ENCODE measurements around the gene TTR.

Gene TTR

DNA sequence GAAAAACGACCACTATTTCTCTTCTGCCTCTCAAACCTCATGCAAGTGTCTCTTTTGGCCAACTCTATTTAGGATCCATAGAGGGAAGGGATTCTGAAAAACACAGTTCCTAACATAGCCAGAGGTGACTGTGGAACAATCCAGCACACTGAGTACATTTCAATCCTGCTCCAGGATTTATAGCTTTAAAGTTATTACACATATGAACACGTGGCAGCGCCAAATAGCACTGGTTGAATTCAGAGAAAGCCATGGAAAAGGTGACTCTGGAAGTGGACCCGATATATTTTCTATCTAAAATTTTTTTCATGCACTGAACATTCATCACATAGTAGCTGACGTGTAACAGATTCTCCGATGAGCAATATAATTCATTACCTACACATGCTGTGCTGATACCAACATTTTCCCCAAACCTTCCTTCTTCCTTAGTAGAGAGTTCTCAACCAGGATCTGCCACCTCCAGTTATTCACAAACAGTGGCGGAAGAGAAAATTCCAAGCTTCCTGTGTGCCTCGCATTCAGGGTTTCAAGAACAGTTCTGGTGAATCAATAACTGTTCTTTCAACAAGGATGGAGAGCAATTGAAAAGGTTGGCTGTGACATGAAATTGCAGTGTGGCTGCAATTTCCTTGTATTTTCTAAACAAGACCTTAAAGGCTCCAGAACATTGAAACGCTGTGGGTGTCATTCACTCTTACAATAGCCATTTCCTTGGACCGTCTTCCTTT, 25.7 kb upstream of the TTR start:
- DNase-seq (ENCODE audit: low spot score): no peak
- TF ChIP-seq, protein P1, sequence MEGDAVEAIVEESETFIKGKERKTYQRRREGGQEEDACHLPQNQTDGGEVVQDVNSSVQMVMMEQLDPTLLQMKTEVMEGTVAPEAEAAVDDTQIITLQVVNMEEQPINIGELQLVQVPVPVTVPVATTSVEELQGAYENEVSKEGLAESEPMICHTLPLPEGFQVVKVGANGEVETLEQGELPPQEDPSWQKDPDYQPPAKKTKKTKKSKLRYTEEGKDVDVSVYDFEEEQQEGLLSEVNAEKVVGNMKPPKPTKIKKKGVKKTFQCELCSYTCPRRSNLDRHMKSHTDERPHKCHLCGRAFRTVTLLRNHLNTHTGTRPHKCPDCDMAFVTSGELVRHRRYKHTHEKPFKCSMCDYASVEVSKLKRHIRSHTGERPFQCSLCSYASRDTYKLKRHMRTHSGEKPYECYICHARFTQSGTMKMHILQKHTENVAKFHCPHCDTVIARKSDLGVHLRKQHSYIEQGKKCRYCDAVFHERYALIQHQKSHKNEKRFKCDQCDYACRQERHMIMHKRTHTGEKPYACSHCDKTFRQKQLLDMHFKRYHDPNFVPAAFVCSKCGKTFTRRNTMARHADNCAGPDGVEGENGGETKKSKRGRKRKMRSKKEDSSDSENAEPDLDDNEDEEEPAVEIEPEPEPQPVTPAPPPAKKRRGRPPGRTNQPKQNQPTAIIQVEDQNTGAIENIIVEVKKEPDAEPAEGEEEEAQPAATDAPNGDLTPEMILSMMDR (IDR thresholded peaks at IDR 0.05; ENCODE audit: extremely low read depth, insufficient read depth, missing control alignments): no peak
- in situ Hi-C loops (cut with MboI; ENCODE audit: low pct_unique_long_range_greater_than_20kb, low sequenced_read_pairs, unreplicated experiment): no loop called here

- no peak for DNase-seq (ENCODE audit: low spot score)
- in situ Hi-C loops (cut with MboI; ENCODE audit: low pct_unique_long_range_greater_than_20kb, low sequenced_read_pairs, unreplicated experiment): no loop called here
- TF ChIP-seq, protein P1 (IDR thresholded peaks at IDR 0.05; ENCODE audit: extremely low read depth, insufficient read depth, missing control alignments): no peak
Observed at GRCh38 chr18:31566576-31567306, 24.9 kb upstream of the TTR start.

DNA sequence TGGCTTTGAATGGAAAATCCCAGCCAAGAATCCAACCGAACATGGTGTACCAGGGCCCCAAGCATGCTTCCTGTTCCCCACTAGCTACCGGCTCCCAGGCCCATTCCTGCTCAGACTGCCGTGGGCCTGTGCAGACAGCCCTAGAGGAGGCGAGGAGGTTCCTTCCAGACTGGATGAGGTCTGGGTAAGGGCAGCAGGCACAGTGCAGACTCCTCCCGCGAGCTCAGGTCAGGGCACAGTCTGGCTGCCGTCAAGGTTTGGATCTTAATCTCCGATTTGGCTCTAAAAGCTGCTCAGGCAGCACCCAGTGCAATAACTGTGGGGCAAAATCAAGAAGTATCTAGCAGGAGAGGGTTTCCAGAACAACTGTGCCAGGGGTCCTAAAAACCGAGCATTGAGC, 19.3 kb upstream of the TTR start:
- TF ChIP-seq, protein P1 (IDR thresholded peaks at IDR 0.05; ENCODE audit: extremely low read depth, insufficient read depth, missing control alignments): no peak
- DNase-seq (ENCODE audit: low spot score): no peak
- in situ Hi-C loops (cut with MboI; ENCODE audit: low pct_unique_long_range_greater_than_20kb, low sequenced_read_pairs, unreplicated experiment): no loop called here

DNA sequence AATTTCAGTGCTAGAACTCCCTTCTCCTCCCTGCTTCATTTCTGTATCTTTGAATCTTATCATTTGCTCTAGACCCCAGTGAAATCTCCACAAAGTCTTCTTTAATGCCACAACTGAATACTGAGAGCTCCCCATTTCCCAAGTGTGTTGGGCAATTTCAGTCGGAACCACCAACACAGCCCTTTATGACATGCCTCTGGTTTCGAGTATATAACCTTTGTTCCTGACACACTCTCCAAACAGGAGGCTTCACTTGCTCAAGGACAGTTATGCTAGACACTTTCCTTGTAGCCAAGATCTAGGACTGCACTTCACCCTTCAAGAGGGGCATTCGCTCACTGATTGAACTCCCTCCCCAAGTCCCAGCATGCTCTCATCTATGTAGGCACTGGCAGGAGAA, 18.6 kb upstream of the TTR start:
- DNase-seq (ENCODE audit: low spot score): no peak
- TF ChIP-seq, protein P1 (IDR thresholded peaks at IDR 0.05; ENCODE audit: extremely low read depth, insufficient read depth, missing control alignments): no peak
- in situ Hi-C loops (cut with MboI; ENCODE audit: low pct_unique_long_range_greater_than_20kb, low sequenced_read_pairs, unreplicated experiment): no loop called here

GRCh38 chr18:31574359-31574758, 17.3 kb upstream of the TTR start:
- in situ Hi-C loops (cut with MboI; ENCODE audit: low pct_unique_long_range_greater_than_20kb, low sequenced_read_pairs, unreplicated experiment): no loop called here
- no peak for DNase-seq (ENCODE audit: low spot score)
- TF ChIP-seq, protein P1 (IDR thresholded peaks at IDR 0.05; ENCODE audit: extremely low read depth, insufficient read depth, missing control alignments): no peak

DNA sequence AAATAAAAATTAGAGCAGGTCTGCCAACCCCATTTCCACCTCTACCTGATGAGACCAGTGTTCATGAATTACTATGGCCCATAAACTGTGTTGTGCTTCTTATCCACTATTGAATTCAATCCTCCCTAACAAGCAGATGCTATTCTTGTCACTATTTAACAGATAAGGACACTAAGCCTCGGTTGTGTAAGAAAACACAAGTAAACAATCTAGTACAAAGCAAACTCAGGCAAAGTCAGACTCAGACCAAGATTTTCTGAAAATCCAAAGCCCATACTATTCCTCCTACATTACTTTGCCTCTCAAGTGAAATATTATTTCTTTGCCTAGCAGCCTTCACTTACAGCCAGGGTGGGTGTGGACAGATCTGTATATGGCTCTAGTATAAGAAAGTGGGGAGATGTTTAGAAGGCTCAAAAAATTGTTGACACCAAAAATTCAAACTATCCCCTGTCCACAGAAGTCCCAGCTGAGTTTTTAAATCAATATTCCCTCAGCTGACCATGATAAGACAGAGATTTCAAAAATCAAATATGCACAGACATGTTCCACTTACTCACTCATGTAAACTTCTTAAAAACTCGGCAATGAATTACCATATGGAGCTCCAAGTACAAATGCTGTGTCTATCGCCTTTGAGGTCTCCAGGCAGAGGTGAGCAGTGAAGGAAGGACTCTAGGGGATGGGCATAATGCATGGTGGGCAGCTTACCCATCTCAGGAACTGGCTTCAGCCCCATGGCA, 16.0 kb upstream of the TTR start:
- TF ChIP-seq, protein P1 (IDR thresholded peaks at IDR 0.05; ENCODE audit: extremely low read depth, insufficient read depth, missing control alignments): no peak
- DNase-seq (ENCODE audit: low spot score): no peak
- in situ Hi-C loops (cut with MboI; ENCODE audit: low pct_unique_long_range_greater_than_20kb, low sequenced_read_pairs, unreplicated experiment): no loop called here

Measured in GM13977 (cell line).